IMR-90 (cell line): ENCODE measurements around the gene EML1. TPM values are rescaled to one million over a fixed set of nuclear protein-coding genes. Genes with fewer than 3 reads are reported as not detected.

Experiments
- ATAC-seq: fragments of 200-7000 bp; cut with Tn5 transposase; 2 replicates; pipeline ENCODE4 v1.9.1; 2020; ENCODE audit warnings: low read depth, mild to moderate bottlenecking, moderate library complexity
- BruUV-seq: library from RNA; stranded (reverse); fragments of 400-500 nt; replicated peaks from 2 replicates; lab custom pipeline; 2021; lab: Mats Ljungman, UMichigan
- CTCF ChIA-PET: fragments of 300-600 bp; formaldehyde crosslinking; extraction: SDS; loops from one replicate; lab custom pipeline; 2021; ENCODE audit warnings: antibody characterized with exemption; lab: Yijun Ruan, JAX
- POLR2A ChIA-PET: fragments of 300-600 bp; sonication (Branson Sonifier 250); formaldehyde crosslinking; loops from one replicate; lab custom pipeline; 2022; ENCODE audit warnings: antibody characterized with exemption; ENCODE audit not compliant: unreplicated experiment; lab: Charles Lee
- DNase-seq: peaks from one replicate; pipeline ENCODE4 v3.0.0; 2013
- H2AFZ ChIP-seq: replicated peaks from 2 replicates; pipeline ENCODE3; 2013; ENCODE audit warnings: low read length, mild to moderate bottlenecking; ENCODE audit not compliant: poor library complexity
- H2AK5ac ChIP-seq: 2 replicates; pipeline ENCODE4 v1.6.1; 2013; ENCODE audit warnings: low read depth, low read length, inconsistent platforms
- H2AK9ac ChIP-seq: replicated peaks from 2 replicates; pipeline ENCODE3; 2013; ENCODE audit warnings: mild to moderate bottlenecking, low read depth, low read length, moderate library complexity; ENCODE audit not compliant: poor library complexity
- H2BK120ac ChIP-seq: 2 replicates; pipeline ENCODE4 v1.6.1; 2013; ENCODE audit warnings: low read depth, low read length, inconsistent platforms
- H2BK15ac ChIP-seq: 3 replicates; pipeline ENCODE4 v1.6.1; 2013; ENCODE audit warnings: low read depth, low read length, inconsistent platforms
- H2BK20ac ChIP-seq: 2 replicates; pipeline ENCODE4 v1.6.1; 2013; ENCODE audit warnings: low read depth, mild to moderate bottlenecking, inconsistent platforms, low read length, moderate library complexity
- H2BK5ac ChIP-seq: 2 replicates; pipeline ENCODE4 v1.6.1; 2013; ENCODE audit warnings: mild to moderate bottlenecking, low read depth, low read length, inconsistent platforms; ENCODE audit not compliant: poor library complexity, severe bottlenecking
- H3K14ac ChIP-seq: replicated peaks from 2 replicates; pipeline ENCODE4 v1.6.1; 2013; ENCODE audit warnings: low read depth, low read length, inconsistent platforms
- H3K18ac ChIP-seq: 2 replicates; pipeline ENCODE4 v1.6.1; 2013; ENCODE audit warnings: low read depth, low read length, control low read depth
- H3K23ac ChIP-seq: 2 replicates; pipeline ENCODE4 v1.6.1; 2013; ENCODE audit warnings: low read depth, low read length, inconsistent platforms
- H3K27ac ChIP-seq: 2 replicates; pipeline ENCODE4 v1.5.1; 2013; ENCODE audit warnings: mild to moderate bottlenecking, control low read depth, low read length; ENCODE audit not compliant: insufficient read depth
- H3K27me3 ChIP-seq: 2 replicates; pipeline ENCODE4 v1.6.1; 2013; ENCODE audit warnings: low read length; ENCODE audit not compliant: control insufficient read depth, insufficient read depth
- H3K36me3 ChIP-seq: 2 replicates; pipeline ENCODE4 v1.6.1; 2013; ENCODE audit warnings: low read length, mixed read lengths; ENCODE audit not compliant: control insufficient read depth, insufficient read depth
- H3K4ac ChIP-seq: 2 replicates; pipeline ENCODE4 v1.6.1; 2013; ENCODE audit warnings: low read depth, low read length, inconsistent platforms
- H3K4me1 ChIP-seq: 2 replicates; pipeline ENCODE4 v1.6.1; 2013; ENCODE audit warnings: low read length, mixed read lengths; ENCODE audit not compliant: control insufficient read depth, insufficient read depth
- H3K4me2 ChIP-seq: 2 replicates; pipeline ENCODE4 v1.6.1; 2013; ENCODE audit warnings: low read depth, mild to moderate bottlenecking, control low read depth, low read length, moderate library complexity
- H3K4me3 ChIP-seq: 2 replicates; pipeline ENCODE4 v1.5.1; 2013; ENCODE audit warnings: low read depth, mild to moderate bottlenecking, control low read depth, low read length, moderate library complexity; ENCODE audit not compliant: insufficient read depth
- H3K56ac ChIP-seq: 2 replicates; pipeline ENCODE4 v1.6.1; 2013; ENCODE audit warnings: low read length, inconsistent platforms; ENCODE audit not compliant: insufficient read depth; ENCODE audit errors: extremely low read depth
- H3K79me1 ChIP-seq, 2 experiments: 2 replicates each; pipeline ENCODE4 v1.6.1; 2013; ENCODE audit warnings: low read length in 2 of 2, inconsistent platforms in 1 of 2, low read depth in 1 of 2
- H3K9ac ChIP-seq: 2 replicates; pipeline ENCODE4 v1.6.1; 2013; ENCODE audit warnings: low read depth, low read length, control low read depth
- H3K9me1 ChIP-seq: 2 replicates; pipeline ENCODE4 v1.6.1; 2013; ENCODE audit warnings: low read length, inconsistent platforms; ENCODE audit not compliant: insufficient read depth
- H3K9me3 ChIP-seq: 2 replicates; pipeline ENCODE4 v1.6.1; 2013; ENCODE audit warnings: low read length; ENCODE audit not compliant: control insufficient read depth, insufficient read depth
- H4K20me1 ChIP-seq: 2 replicates; pipeline ENCODE4 v1.6.1; 2013; ENCODE audit warnings: low read length, inconsistent platforms; ENCODE audit not compliant: insufficient read depth
- H4K5ac ChIP-seq: 2 replicates; pipeline ENCODE4 v1.6.1; 2013; ENCODE audit warnings: mild to moderate bottlenecking, low read depth, low read length, control low read depth
- H4K8ac ChIP-seq, 2 experiments: 2 replicates each; pipeline ENCODE4 v1.6.1; 2013; ENCODE audit warnings: low read depth in 2 of 2, low read length in 2 of 2, control low read depth in 1 of 2, inconsistent platforms in 1 of 2
- H4K91ac ChIP-seq: 2 replicates; pipeline ENCODE4 v1.6.1; 2013; ENCODE audit warnings: low read depth, low read length, inconsistent platforms; ENCODE audit not compliant: insufficient read depth
- CHD1 ChIP-seq: IDR thresholded peaks from 2 replicates; pipeline ENCODE4 v1.6.1; 2012; ENCODE audit warnings: low read depth, low read length, improper control_type of control experiment
- FOS ChIP-seq: fragments of 150-350 bp; IDR thresholded peaks from 2 replicates; pipeline ENCODE4 v1.6.1; 2016; ENCODE audit warnings: low read depth, low read length
- MXI1 ChIP-seq: IDR thresholded peaks from 2 replicates; pipeline ENCODE4 v1.6.1; 2012; ENCODE audit warnings: low read depth, mild to moderate bottlenecking, low read length, moderate library complexity, borderline replicate concordance
- RCOR1 ChIP-seq: IDR thresholded peaks from 2 replicates; pipeline ENCODE4 v1.6.1; 2012; ENCODE audit warnings: mild to moderate bottlenecking, low read length, improper control_type of control experiment; ENCODE audit not compliant: insufficient replicate concordance
- WGBS, 2 experiments: methylation state at CpG; one replicate each; pipeline versions ENCODE4 v1.1.5 to v1.1.7; 2013; ENCODE audit warnings: missing lambda C conversion rate in 2 of 2; ENCODE audit not compliant: insufficient read length in 1 of 2; ENCODE audit errors: extremely low coverage in 2 of 2; 5-methylcytosine and 5-hydroxymethylcytosine counted together
- dilution Hi-C: fragments of 300-500 bp; cut with HindIII; formaldehyde crosslinking; loops from one replicate; pipeline ENCODE4 v1.14.3; 2018; ENCODE audit warnings: low sequenced_read_pairs; ENCODE audit not compliant: unreplicated experiment
- in situ Hi-C: fragments of 300-500 bp; cut with MboI; formaldehyde crosslinking; loops from 3 replicates; pipeline ENCODE4 v1.14.3; 2019; ENCODE audit warnings: low sequenced_read_pairs, inconsistent platforms, mixed read lengths
- intact Hi-C: fragments of 100-400 bp; cut with micrococcal nuclease; formaldehyde crosslinking; loops from 2 replicates; pipeline ENCODE4 v1.10.0; 2022
- polyA plus RNA-seq, 3 experiments: library from polyadenylated mRNA; depleted of rRNA; stranded (reverse); fragments of >200 nt; gene quantifications; 2 replicates each; pipeline ENCODE4 v1.2.3, GENCODE V29; 2012; ENCODE audit warnings: low replicate concordance in 1 of 3
- total RNA-seq: library from RNA; depleted of rRNA; stranded (reverse); fragments of >200 nt; gene quantifications from 2 replicates; pipeline ENCODE4 v1.2.3, GENCODE V29; 2012
- TF ChIP-seq, protein P1 (sequence below): fragments of 150-350 bp; IDR thresholded peaks from 2 replicates; pipeline ENCODE4 v1.6.1; 2017; ENCODE audit warnings: mild to moderate bottlenecking, antibody characterized with exemption, low read length, low read depth
- TF ChIP-seq, protein P2 (sequence below): conservative IDR thresholded peaks from 2 replicates; pipeline ENCODE4 v1.5.1; 2012; ENCODE audit warnings: mild to moderate bottlenecking, low read depth, low read length, improper control_type of control experiment

Gene EML1
- total and polyA plus RNA-seq, 2 of the 4 experiments (the other 2 are of a cell fraction) = 14.0 to 42.3 TPM

DNA sequence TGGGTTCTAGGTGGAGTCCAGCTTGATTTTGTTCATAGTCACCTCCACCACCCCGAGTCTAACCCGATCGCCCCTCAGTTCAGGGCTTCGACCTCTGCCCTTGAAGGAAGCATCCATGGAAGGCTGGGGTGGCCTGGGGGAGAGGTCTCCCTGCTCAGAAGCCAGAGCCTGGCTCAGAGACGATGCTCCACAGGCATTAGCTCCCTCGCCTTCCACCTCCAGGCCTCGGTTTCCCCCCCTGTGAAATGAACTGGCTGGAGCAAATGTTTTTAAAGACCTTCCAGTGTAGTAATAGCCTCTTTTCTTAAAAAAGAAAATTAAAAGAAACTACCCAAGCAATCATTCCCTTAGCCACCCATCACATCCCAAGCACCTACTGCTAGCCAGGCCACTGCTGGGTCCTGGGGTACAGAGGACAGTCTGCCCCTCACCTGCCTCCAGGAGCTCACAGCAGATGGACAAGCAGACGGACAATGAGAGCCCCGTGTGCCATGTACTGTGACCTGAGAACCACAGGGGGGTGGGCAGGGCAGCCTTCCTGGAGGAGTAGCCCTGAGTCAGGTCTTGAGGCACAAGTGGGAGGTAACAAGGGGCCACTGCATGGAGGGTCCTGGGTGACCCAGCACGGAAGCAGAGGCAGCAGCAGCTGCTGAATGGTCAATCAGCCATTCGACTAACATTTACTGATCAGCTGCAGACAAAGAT, 42.3 kb upstream of the EML1 start:
- POLR2A ChIA-PET = no interaction called here
- H3K9ac ChIP-seq = no peak overlapping the region
- H4K20me1 ChIP-seq = 0 out of 2 replicates have a peak, but pooled peaks cover under 1% of the 10 kb centered on the region
- H3K4me1 ChIP-seq = peaks cover 52% of the 10 kb centered on the region
- H3K4ac ChIP-seq = peak overlapping the region; percentile 96
- DNase-seq (no peak), ATAC-seq (no peak)
- BruUV-seq = no TSS peak
- peaks cover 29% of the 10 kb centered on the region for H3K9me1 ChIP-seq
- H3K56ac ChIP-seq = 0 out of 2 replicates have a peak overlapping the region, but pooled peaks have one; percentile 7
- H2BK20ac ChIP-seq = peak overlapping the region; percentile 95
- H3K18ac ChIP-seq = peak overlapping the region; percentile 83
- CTCF ChIA-PET = interaction anchor here (0.5 kb wide), 1 partner anchor 43 kb away, joined by 3 read pairs; no protein-coding TSS in a partner anchor
- H3K27ac ChIP-seq = no peak overlapping the region; the same call in 1 of the 2 replicates
- peak overlapping the region; percentile 95 for H4K91ac ChIP-seq
- peak overlapping the region; percentile 38 to 92; a peak in 3 of 4 replicates for H4K8ac ChIP-seq
- H2AFZ ChIP-seq = no peak overlapping the region
- no peak for TF ChIP-seq FOS
- TF ChIP-seq, protein P1, sequence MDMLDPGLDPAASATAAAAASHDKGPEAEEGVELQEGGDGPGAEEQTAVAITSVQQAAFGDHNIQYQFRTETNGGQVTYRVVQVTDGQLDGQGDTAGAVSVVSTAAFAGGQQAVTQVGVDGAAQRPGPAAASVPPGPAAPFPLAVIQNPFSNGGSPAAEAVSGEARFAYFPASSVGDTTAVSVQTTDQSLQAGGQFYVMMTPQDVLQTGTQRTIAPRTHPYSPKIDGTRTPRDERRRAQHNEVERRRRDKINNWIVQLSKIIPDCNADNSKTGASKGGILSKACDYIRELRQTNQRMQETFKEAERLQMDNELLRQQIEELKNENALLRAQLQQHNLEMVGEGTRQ = no peak
- TF ChIP-seq MXI1 = no peak
- no peak for TF ChIP-seq RCOR1
- TF ChIP-seq, protein P2, sequence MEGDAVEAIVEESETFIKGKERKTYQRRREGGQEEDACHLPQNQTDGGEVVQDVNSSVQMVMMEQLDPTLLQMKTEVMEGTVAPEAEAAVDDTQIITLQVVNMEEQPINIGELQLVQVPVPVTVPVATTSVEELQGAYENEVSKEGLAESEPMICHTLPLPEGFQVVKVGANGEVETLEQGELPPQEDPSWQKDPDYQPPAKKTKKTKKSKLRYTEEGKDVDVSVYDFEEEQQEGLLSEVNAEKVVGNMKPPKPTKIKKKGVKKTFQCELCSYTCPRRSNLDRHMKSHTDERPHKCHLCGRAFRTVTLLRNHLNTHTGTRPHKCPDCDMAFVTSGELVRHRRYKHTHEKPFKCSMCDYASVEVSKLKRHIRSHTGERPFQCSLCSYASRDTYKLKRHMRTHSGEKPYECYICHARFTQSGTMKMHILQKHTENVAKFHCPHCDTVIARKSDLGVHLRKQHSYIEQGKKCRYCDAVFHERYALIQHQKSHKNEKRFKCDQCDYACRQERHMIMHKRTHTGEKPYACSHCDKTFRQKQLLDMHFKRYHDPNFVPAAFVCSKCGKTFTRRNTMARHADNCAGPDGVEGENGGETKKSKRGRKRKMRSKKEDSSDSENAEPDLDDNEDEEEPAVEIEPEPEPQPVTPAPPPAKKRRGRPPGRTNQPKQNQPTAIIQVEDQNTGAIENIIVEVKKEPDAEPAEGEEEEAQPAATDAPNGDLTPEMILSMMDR = no peak
- TF ChIP-seq CHD1 = no peak
- in situ Hi-C loops (no loop called here), dilution Hi-C loops (no loop called here), intact Hi-C loops (no loop called here)
- peak overlapping the region; percentile 88 for H3K23ac ChIP-seq
- H2BK15ac ChIP-seq = peak overlapping the region; percentile 81; the same call in 2 of the 3 replicates
- no peaks in the 10 kb centered on the region for H3K27me3 ChIP-seq
- peak overlapping the region; percentile 70 for H4K5ac ChIP-seq
- no peak overlapping the region for H3K4me3 ChIP-seq
- H2AK5ac ChIP-seq = peak overlapping the region; percentile 98
- H2AK9ac ChIP-seq = peak overlapping the region; percentile 19
- H2BK120ac ChIP-seq = peak overlapping the region; percentile 98
- H3K9me3 ChIP-seq = no peaks in the 10 kb centered on the region
- 93% methylated on average over 2 of the region's 11 CpGs; no CpG with 5 or more reads in 1 of the 2 experiments for WGBS, 2 experiments
- H3K79me1 ChIP-seq = peaks cover 0 to 22% of the 10 kb centered on the region in 2 experiments; a peak in 1 of 4 replicates
- H3K14ac ChIP-seq = peak overlapping the region; percentile 89
- H3K36me3 ChIP-seq = no peaks in the 10 kb centered on the region
- no peak overlapping the region for H3K4me2 ChIP-seq
- peak overlapping the region; percentile 99 for H2BK5ac ChIP-seq
